ENCODE results near the gene SACS. TPM values are rescaled to one million over a fixed set of nuclear protein-coding genes. Genes with fewer than 3 reads are reported as not detected.

Gene SACS
- total and polyA plus RNA-seq, 4 donors = 0.50 to 7.2 (median 2.9) TPM

- Histone ChIP-seq H3K27me3 (ENCODE audit: control insufficient read depth in 4 of 4, insufficient read depth in 4 of 4, low read length in 3 of 4) (peaks cover 0 to 6% (median 0%) of the 10 kb centered on the region in 4 donors), H3K4me3 (ENCODE audit: low read depth in 1 of 3, low read length in 3 of 3) (no peak overlapping the region), H3K27ac (ENCODE audit: low read depth in 1 of 2, low read length in 2 of 2) (no peak overlapping the region), H3K36me3 (ENCODE audit: control insufficient read depth in 4 of 4, insufficient read depth in 3 of 4, low read depth in 1 of 4, low read length in 3 of 4) (no peaks in the 10 kb centered on the region), H3K9me3 (ENCODE audit: control insufficient read depth in 4 of 4, low read length in 3 of 4) (no peaks in the 10 kb centered on the region), H3K4me1 (ENCODE audit: control insufficient read depth in 4 of 4, insufficient read depth in 4 of 4, low read length in 3 of 4) (peaks cover 3 to 9% (median 6%) of the 10 kb centered on the region in 4 donors), H3K9ac (ENCODE audit: low read depth in 1 of 2, low read length in 2 of 2) (no peak overlapping the region)
- WGBS = 71% methylated on average over 3 of the region's 3 CpGs
- TF ChIP-seq RAD21 (IDR thresholded peaks at IDR 0.05) = no peak
- TF ChIP-seq HNF4A (conservative IDR thresholded peaks at IDR 0.05) = no peak
- no peak for TF ChIP-seq SP1 (IDR thresholded peaks at IDR 0.05)
- no peak for TF ChIP-seq ATF3 (IDR thresholded peaks at IDR 0.05)
- TF ChIP-seq NR2F2 (IDR thresholded peaks at IDR 0.05) = no peak
- no peak for TF ChIP-seq EGR1 (IDR thresholded peaks at IDR 0.05; ENCODE audit: low read depth in 2 of 2)
- TF ChIP-seq JUND (IDR thresholded peaks at IDR 0.05) = no peak
- TF ChIP-seq FOXA1 (IDR thresholded peaks at IDR 0.05) = no peak
- TF ChIP-seq CTCF (IDR thresholded peaks at IDR 0.05; ENCODE audit: low read depth, low read length, missing input control) = no peak
- TF ChIP-seq HNF4G (IDR thresholded peaks at IDR 0.05) = no peak
- TF ChIP-seq RXRA (IDR thresholded peaks at IDR 0.05) = no peak
- TF ChIP-seq FOXA2 (IDR thresholded peaks at IDR 0.05) = no peak
- TF ChIP-seq YY1 (IDR thresholded peaks at IDR 0.05) = no peak
- no peak for TF ChIP-seq TAF1 (conservative IDR thresholded peaks at IDR 0.05)
- TF ChIP-seq ZBTB33 (IDR thresholded peaks at IDR 0.05) = no peak
- TF ChIP-seq GABPA (IDR thresholded peaks at IDR 0.05 in 1 of 2, conservative IDR thresholded peaks at IDR 0.05 in 1 of 2) = no peak
- TF ChIP-seq MAX (IDR thresholded peaks at IDR 0.05) = no peak
- TF ChIP-seq REST (IDR thresholded peaks at IDR 0.05) = no peak
- no peak for DNase-seq (ENCODE audit: low spot score)
Observed at GRCh38 chr13:23461544-23461943, 28.0 kb upstream of the SACS start.

Data from liver (tissue), 9 donors.